Measurements from ENCODE around the gene CCDC192.

CCDC192 gene

DNA sequence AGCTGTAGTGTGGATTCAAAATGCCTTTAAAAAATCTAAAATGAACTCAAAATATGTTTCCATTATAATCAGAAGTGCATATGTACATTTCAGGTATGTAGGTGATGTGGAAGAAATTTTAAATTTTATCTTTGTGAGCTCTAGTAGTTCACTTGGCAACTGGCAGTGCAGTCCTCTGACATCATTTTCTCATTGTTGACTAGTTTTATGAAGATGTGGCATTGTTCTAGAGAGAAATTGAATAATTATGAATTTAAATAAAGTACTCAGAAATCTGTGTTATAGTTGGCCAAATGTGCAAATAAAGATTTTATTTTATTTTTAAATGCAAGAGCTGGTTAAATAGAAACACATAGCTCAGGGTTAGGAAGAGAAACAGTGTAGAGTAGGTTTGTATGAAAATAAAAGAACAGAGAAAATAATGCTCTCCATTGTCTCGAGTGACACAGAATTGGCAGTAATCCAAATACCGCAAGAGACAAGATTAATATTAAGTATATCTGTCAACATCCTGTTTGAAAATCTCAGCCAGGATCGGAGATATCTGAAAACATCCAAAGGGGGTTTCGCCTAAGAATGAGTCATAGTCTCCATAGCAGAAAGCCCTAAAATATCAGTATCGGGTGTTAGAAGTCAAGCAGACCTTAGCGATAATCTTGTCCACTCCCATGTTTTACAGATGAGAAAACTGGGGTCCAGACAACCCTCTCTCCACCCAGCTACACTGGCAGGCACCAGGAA is 189.4 kb downstream of the CCDC192 start:
- H3K4me3 ChIP-seq (ENCODE audit: low read depth, low read length): no peak overlapping the region
- no peak for TF ChIP-seq MYC (IDR thresholded peaks at IDR 0.05; ENCODE audit: low read depth, low read length)
- TF ChIP-seq, protein P1, sequence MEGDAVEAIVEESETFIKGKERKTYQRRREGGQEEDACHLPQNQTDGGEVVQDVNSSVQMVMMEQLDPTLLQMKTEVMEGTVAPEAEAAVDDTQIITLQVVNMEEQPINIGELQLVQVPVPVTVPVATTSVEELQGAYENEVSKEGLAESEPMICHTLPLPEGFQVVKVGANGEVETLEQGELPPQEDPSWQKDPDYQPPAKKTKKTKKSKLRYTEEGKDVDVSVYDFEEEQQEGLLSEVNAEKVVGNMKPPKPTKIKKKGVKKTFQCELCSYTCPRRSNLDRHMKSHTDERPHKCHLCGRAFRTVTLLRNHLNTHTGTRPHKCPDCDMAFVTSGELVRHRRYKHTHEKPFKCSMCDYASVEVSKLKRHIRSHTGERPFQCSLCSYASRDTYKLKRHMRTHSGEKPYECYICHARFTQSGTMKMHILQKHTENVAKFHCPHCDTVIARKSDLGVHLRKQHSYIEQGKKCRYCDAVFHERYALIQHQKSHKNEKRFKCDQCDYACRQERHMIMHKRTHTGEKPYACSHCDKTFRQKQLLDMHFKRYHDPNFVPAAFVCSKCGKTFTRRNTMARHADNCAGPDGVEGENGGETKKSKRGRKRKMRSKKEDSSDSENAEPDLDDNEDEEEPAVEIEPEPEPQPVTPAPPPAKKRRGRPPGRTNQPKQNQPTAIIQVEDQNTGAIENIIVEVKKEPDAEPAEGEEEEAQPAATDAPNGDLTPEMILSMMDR (IDR thresholded peaks at IDR 0.05; ENCODE audit: low read depth, low read length): no peak
- no peak for TF ChIP-seq MAX (IDR thresholded peaks at IDR 0.05; ENCODE audit: low read depth, low read length)
- TF ChIP-seq POLR2A (IDR thresholded peaks at IDR 0.05; ENCODE audit: extremely low read depth, insufficient read length): no peak

GRCh38 chr5:127893232-127893631 is 190.0 kb downstream of the CCDC192 start:
- H3K4me3 ChIP-seq (ENCODE audit: low read depth, low read length): no peak overlapping the region
- TF ChIP-seq MYC (IDR thresholded peaks at IDR 0.05; ENCODE audit: low read depth, low read length) (no peak), MAX (IDR thresholded peaks at IDR 0.05; ENCODE audit: low read depth, low read length) (no peak), POLR2A (IDR thresholded peaks at IDR 0.05; ENCODE audit: extremely low read depth, insufficient read length) (no peak)
- TF ChIP-seq, protein P1 (IDR thresholded peaks at IDR 0.05; ENCODE audit: low read depth, low read length): no peak
- DNase-seq (ENCODE audit: low read depth): no peak

More for the DNA sequence above, 189.4 kb downstream of the CCDC192 start:
- no peak for DNase-seq (ENCODE audit: low read depth)

DNA sequence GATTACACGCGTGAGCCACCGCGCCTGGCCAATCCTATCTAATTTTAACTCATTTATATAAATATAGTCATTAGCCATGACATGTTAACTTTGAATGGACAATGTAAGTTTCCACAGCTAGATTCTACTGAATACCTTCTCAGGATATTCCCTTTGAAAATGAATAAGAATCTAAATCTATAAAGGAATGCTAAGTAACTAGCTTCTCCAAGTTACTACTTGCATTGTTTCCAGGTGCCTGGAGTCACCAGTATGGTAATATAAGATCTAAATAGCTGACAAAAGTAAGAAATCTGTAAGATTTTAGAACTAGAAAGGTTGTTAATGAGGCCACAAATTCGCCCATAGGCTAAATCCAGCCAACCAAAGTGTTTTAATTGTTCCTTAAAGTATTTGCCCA is 191.3 kb downstream of the CCDC192 start:
- no peak overlapping the region for H3K4me3 ChIP-seq (ENCODE audit: low read depth, low read length)
- no peak for DNase-seq (ENCODE audit: low read depth)
- no peak for TF ChIP-seq MYC (IDR thresholded peaks at IDR 0.05; ENCODE audit: low read depth, low read length)
- TF ChIP-seq MAX (IDR thresholded peaks at IDR 0.05; ENCODE audit: low read depth, low read length): no peak
- TF ChIP-seq, protein P1 (IDR thresholded peaks at IDR 0.05; ENCODE audit: low read depth, low read length): no peak
- TF ChIP-seq POLR2A (IDR thresholded peaks at IDR 0.05; ENCODE audit: extremely low read depth, insufficient read length): no peak

DNA sequence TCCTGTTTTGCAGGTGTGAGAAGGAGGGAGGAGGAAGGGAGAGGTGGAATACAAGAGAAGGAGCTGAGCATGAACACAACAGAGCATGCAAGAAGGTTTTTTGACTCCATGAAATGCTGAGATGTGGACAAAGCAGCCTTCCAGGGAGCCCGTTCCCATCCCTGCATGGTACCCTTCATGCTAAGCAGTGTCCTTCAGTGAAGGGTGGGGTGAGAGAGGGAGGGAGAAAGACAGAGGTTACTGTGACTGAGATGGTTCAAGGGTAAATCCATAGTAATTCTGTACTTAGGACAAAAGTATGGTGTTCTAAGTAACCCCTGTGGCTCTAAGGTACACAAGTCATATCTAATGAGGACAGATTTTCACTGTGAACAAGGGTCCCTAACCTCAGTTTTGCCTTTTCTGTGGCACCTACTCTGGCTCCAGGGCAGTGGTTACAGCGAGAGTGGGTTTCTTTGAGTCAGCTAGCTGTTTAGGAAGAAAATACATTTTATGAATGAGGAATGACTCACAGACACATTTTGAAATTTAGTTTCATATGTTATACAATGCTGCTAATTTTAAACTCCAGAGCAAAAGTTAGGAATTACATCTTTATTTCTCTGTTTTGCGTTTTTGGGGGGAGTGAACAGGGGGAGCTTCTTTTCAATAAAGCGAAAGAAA is 195.5 kb downstream of the CCDC192 start:
- no peak overlapping the region for H3K4me3 ChIP-seq (ENCODE audit: low read depth, low read length)
- TF ChIP-seq, protein P1 (IDR thresholded peaks at IDR 0.05; ENCODE audit: low read depth, low read length): no peak
- TF ChIP-seq MAX (IDR thresholded peaks at IDR 0.05; ENCODE audit: low read depth, low read length): no peak
- no peak for TF ChIP-seq MYC (IDR thresholded peaks at IDR 0.05; ENCODE audit: low read depth, low read length)
- TF ChIP-seq POLR2A (IDR thresholded peaks at IDR 0.05; ENCODE audit: extremely low read depth, insufficient read length): no peak
- DNase-seq (ENCODE audit: low read depth): no peak

DNA sequence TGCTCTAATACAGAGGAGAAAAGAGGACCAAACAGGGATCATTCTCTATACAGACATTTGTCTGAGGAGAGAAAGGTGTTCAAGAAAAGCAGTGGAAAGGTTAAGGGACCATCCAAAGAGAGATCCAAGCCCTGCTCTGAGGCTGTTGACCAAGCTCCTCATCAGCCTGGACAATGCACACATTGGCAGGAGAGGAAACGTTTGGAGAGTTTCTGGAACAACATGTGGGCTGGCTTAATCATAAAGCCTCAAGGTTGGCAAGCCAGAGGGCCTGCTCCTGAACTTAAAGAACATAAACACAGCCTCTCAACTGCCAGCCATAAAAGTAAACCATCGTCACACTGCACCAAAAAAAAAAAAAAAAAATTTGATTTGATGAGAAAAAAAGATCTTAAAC is 196.0 kb downstream of the CCDC192 start:
- no peak overlapping the region for H3K4me3 ChIP-seq (ENCODE audit: low read depth, low read length)
- TF ChIP-seq, protein P1 (IDR thresholded peaks at IDR 0.05; ENCODE audit: low read depth, low read length): no peak
- no peak for TF ChIP-seq MAX (IDR thresholded peaks at IDR 0.05; ENCODE audit: low read depth, low read length)
- DNase-seq (ENCODE audit: low read depth): no peak
